SIG-M5 (cell line): ENCODE data around the gene C1orf74.

Source experiments
- DNase-seq: peaks from one replicate; lab custom pipeline; 2025; lab: John Stamatoyannopoulos, UW

Gene C1orf74

DNA sequence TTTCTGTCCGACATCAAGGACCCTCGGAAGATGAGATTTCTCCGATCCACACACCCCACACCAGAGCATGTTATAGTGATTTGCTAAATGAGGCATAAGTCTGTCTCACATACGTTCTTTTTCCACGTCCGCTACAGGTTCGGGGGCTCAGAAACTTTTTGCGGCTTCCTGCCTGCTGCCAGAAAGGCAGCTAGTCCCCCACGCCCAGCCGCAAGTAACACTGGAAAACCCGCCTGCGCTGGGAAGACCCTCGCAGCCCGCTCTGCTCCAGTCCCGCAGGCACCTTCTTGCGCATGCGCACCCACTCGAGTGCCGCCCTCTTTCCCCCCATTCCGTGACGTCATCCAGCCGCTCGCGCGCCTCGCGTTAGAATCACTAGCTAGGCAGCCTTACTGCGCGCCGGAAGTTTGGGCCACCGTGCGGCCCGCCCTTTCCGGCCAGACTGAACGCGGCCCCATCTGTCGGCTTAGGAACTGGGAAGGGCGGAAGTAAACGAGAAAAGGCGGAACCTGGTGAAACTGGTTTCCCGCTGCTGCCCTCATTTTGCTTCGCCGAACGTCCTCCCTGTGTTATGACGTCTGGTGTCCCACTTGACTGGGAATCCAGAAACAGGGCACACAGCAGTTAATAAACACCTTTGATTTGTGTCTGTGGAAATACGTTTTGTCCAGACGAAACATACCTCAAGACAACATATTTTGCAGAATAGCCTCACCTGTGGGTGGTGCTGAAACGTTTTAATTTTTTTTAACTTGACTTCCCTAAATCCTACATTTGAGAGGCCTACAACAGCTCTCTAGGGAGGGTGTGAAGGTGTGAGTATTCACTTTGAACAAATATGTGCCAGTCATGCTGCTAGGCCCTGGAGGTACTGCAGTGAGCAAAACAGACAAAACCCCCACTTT is at the start of gene C1orf74:
Gene C1orf74, minus strand, starts transcription at position 295 of the 905 bp plus-strand sequence. CDS start 925 bp downstream, outside the sequence.
- peak; percentile 96 for DNase-seq

- no peak for DNase-seq
Measured at GRCh38 chr1:209831615-209832014, 47.3 kb upstream of the C1orf74 start.

DNA sequence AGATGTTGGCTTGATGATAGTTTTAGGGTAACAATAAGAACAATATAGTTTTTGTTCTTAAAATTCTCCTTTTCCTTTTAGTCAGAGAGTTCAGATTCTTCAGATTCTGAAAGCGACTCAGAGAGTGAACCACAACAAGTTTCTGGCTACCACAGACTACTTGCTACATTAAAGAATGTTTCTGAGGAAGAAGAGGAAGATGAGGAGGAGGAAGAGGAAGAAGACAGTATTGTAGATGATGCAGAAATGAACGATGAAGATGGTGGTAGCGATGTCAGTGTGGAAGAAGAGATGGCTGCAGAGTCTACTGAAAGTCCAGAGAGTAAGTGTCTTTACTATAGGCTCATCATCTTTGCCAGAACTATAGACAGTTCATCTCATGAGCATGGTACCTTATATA is 46.4 kb upstream of the C1orf74 start:
- DNase-seq = no peak

DNA sequence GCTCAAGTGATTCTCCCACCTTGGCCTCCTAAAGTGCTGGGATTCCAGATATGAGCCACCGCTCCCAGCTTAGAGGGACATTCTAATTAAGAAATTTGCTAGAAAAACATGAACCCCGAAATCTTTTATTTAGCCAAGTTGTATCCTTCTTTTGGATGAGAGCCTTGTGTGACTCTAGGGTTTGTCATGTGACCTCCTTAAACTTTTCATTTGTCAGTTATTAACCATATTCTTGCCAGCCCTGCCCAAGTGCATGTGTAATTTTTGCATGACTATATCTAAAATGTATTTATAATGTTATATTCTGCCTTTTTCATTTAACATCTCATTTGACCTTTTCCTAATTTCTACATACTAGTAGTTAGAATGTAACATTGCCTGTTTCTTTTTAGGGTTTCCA is 45.4 kb upstream of the C1orf74 start:
- DNase-seq = no peak

DNA sequence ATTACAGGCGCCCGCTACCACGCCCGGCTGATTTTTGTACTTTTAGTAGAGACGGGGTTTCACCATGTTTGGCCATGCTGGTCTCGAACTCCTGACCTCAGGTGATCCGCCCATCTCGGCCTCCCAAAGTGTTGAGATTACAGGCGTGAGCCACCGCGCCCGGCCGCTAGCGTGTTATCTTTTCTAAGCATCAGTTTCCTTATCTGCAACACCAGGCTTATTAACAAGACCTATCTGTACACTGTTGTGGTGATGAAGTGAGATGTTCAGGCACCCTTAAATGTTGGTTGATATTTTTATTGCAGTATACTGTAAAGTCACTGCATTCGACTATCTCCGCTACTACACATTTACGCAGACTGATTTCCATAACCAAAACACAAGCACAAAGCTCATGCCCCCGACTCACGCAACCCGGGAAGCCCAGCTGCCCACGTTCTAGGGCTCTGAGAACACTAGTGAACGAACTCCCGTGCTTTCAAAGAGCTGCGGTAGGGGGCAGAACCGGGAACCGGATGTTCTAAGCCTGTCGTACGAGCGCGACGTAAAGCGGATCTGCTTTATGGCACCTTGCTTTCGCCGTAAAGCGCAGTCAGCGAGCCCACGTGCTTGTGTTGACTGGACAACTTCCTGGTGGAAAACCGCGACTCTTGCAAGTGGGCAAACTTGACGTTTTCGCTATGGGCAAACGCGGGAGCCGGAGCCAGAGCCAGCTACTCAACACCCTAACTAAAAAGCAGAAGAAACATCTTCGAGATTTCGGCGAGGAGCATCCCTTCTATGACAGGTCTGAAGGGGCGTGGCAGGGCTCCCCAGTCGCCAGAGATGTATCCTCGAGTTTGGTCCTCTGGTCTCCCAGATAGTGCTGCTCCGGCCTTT is 43.3 kb upstream of the C1orf74 start, which contains the start of gene UTP25:
Gene UTP25, plus strand, starts transcription at position 589 of the 879 bp plus-strand sequence. Its CDS starts 92 bp downstream, at position 681.
- DNase-seq = peak; percentile 93

- no peak for DNase-seq
Measured at GRCh38 chr1:209825591-209826434, 41.5 kb upstream of the C1orf74 start.

DNA sequence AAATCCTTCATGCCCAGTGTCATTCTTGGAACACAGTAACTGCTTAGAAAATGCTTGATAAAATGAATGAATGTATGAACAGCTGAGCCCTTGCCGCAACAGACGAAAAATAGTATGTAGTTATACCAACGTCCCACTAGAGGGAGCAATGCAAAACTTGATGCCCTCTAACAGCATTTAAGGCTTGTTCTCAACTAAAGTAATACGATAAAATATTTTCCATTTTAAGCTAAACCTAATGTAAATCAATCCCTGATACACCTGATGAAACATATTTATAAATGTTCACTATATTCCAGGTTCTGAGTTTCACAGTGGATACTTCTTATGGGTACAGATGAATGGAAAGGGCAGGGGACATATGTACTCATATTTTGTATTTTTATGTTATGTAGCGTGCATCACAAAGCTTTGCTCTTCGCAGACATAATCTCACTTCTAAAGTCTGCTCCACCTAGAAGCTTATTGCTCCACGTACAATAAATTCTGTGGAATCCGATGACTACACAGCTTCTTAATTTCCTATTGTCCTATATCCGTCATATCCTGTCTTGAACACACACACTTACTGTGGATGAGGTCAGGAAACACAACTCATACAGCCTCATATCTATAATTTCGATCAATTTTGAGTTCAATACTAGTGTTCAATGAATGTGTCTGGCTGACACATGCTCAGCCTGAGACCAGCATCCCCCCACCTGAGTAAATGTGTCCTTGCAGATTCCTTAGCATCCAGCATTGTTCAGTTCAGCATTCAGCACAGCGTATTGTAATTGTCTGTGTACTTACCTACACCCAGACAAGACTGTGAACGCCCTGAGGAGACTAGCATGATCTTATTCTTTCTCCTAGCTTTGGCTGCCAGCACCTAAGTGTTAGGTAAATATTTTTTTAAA is 39.0 kb upstream of the C1orf74 start:
- DNase-seq = no peak

GRCh38 chr1:209822706-209823105 is 38.3 kb upstream of the C1orf74 start:
- no peak for DNase-seq

GRCh38 chr1:209820986-209821385 is 36.6 kb upstream of the C1orf74 start:
- DNase-seq = no peak

DNA sequence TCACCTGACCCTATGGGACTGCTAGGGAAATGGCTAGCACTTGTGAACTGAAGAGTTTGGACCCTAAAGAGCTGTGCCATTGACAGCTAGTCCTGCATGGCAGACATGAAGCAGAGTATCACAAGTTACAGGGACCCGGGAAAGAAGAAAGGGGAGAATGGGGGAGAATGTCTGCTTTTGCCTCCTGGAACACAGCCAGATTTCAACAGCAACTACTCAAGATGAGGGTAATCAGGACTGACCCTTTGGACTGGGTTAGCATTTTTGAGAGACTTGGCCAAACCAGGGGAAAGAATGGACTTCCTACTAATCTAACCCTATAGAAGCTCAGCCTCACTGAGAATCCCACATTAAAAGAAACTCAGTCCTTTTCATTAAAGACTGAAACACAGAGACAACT is 34.7 kb upstream of the C1orf74 start:
- DNase-seq = no peak

GRCh38 chr1:209817691-209818090 is 33.3 kb upstream of the C1orf74 start:
- DNase-seq = no peak

DNA sequence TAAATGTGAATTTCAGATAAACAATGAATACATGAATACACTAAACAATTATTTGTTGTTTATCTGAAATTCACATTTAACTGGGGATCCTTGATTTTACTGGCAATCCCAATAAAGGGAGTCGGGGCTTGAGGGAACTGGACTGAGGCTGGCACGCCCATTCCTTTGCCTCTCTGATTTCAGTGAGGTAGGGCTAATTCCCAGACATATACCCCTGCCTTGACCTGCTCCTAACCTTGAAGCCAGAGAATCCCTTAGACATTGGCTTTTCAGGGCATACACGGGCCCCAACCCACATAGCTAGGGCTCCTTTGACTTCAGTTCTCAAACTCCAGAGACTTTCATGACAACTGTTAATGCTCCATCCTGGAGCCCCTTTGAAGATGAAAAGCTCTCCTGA is 32.6 kb upstream of the C1orf74 start:
- no peak for DNase-seq

DNA sequence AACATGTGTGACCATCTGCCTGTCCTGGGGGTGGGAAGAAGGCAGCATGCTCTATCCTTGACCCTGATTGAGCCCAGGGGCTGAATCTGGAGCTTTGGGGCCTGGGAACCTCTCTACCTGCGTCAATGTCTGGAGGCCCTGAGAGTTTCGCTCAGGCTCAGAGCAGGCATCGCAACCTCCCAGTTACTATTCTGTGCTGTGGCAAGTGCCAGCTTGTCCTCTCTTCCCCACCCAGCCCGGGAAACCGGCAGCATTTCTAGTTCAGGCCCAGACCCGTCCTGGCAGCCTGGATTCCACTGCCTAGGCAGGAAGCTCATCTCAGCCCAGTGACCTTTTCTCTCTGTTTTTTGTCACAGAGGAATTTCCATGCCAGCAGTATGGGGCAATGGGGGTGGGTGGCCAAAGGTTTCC is 31.6 kb upstream of the C1orf74 start:
- DNase-seq = no peak

GRCh38 chr1:209815490-209815889 is 31.1 kb upstream of the C1orf74 start:
- DNase-seq = no peak

- DNase-seq = no peak
Measured at GRCh38 chr1:209813902-209814301, 29.5 kb upstream of the C1orf74 start.

DNA sequence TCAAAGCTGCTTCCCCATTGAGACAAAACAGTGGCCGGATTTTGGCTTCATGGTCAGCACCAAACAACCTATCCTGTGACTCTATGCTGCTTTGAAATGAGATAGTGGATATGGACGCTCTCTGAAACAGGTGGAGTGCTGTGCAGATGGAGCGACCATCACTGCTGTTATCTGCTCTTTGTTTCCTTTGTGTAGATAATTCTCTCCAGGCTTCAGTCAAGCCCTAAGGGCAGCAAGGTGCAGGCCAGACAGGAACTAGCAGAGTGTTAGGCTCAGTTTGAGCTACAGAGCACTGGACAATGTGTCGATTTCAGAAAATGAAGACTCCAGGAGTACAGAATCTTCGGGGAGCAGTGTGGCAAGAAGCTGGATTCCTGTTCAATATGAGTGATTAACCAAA is 26.4 kb upstream of the C1orf74 start:
- no peak for DNase-seq

DNA sequence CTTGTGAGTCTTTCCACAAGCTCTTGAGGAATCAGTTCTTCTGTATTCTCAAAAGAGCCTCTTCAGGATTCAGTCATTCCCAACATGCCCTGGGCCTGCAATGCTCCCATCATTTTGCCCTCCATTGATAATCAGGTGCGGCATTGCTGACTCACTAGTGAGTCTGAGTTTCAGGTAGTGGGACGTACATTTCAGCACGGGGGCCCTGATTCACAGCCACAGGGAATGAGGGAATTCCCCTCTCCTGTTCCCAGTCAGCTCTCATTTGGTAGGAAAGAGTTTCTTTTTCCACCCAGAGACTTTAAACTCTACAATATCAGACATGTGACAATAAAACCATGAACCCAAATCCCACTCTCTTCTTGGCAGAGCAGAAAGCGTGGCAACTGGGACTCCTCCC is 25.3 kb upstream of the C1orf74 start:
- DNase-seq = no peak

DNA sequence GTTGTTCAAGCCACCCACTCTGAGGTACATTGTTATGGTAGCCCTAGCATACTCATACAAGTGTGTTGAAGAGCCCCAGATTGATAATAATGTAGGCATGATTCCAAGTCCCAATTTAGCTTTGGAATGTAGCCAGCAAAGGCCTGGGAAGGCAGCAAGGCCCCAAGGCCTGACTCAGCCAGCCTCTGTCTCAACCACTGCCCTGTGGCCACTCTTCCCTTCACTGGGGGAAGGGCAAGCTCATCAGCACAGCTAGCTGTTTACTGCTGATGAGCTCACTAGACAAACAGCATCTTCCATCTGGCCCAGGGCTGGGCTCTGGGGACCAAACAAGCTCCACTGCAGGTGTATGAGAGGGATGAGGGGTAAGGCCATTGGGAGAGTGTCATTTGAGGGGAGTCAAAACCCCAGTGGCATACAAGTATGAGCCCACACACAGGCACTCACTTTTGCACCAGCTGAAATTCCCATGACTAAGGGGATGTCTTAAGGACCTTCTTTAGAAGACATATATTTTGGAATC is 23.8 kb upstream of the C1orf74 start:
- DNase-seq = no peak

GRCh38 chr1:209807509-209807908 is 23.1 kb upstream of the C1orf74 start:
- no peak for DNase-seq
